ENCODE data around the gene DUOXA1.

DUOXA1 gene, protein sequence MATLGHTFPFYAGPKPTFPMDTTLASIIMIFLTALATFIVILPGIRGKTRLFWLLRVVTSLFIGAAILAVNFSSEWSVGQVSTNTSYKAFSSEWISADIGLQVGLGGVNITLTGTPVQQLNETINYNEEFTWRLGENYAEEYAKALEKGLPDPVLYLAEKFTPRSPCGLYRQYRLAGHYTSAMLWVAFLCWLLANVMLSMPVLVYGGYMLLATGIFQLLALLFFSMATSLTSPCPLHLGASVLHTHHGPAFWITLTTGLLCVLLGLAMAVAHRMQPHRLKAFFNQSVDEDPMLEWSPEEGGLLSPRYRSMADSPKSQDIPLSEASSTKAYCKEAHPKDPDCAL

GRCh38 chr15:45129651-45130129, at the start of gene DUOXA1, which contains the start of gene DUOX1:
Gene DUOXA1 (minus strand): TSS chr15:45129879. CDS start chr15:45123014, 6,865 bp downstream.
Gene DUOX1 (plus strand): TSS chr15:45129994. CDS start chr15:45131967, 1,973 bp downstream.
- DNase-seq, result no peak

- no peak for DNase-seq
Measured at GRCh38 chr15:45177285-45177684, 47.6 kb upstream of the DUOXA1 start.

GRCh38 chr15:45174577-45174976, 44.9 kb upstream of the DUOXA1 start:
- no peak for DNase-seq

- no peak for DNase-seq
Measured at GRCh38 chr15:45174069-45174468, 44.4 kb upstream of the DUOXA1 start.

DNA sequence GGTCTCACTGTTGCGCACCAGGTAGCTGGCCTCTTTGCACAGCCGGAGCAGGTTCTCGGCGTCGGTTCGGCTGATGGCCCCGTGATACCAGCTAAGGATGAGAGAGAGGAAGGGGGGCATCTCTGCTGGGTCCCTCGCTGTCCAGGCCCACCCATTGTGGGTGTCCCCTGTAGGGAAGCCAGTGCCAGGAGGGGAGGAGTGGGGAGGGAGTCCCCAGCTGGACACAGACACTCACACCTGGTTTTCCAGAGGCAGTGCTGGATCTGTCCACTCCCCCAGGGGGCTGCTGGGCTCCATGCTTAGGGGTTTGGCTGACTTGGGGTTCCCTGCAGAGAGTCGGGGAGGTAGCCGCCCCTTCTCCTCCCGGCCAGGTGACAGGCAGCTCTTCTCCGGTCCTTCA, 42.2 kb upstream of the DUOXA1 start:
- no peak for DNase-seq

GRCh38 chr15:45169608-45170480, 40.2 kb upstream of the DUOXA1 start:
- DNase-seq, result no peak

DNA sequence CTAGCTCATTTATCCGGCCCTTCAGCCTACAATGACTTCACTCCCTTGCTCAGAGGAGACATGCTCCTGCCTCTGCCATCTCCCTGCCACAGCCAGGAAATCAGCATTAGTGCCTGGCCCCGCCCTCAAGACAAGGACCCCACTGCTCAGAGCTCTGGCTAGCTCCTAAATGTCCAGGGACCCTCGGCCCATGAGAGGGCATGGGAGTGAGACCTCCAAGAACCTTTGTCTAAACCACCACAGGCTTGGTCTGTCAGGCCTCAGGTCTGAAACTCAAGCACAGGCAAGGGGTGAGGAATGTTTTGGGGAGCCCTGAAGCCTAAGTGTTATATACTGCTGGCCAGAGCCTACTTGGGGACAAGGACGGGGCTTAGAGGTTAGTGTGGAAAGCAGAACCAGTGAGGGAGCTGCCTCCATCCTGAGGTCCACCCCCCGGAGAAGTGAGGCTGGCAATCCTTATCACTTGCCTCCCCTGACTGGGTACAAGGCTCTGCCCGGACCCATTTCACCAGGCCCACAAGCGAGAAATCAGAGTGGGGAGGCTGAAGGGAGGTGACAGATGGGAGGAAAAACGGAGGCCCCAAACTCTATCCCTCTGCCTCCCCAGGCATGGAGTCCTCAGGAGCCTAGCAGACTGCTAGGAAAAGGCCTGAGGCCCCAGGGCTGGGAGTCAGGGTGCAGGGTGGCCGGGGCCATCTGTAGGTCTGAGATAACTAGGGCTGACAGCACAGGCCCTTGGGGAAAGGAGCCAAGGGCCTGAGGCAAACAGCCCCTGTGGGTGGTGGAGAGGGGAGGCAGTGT, 39.3 kb upstream of the DUOXA1 start:
- DNase-seq, result no peak

DNA sequence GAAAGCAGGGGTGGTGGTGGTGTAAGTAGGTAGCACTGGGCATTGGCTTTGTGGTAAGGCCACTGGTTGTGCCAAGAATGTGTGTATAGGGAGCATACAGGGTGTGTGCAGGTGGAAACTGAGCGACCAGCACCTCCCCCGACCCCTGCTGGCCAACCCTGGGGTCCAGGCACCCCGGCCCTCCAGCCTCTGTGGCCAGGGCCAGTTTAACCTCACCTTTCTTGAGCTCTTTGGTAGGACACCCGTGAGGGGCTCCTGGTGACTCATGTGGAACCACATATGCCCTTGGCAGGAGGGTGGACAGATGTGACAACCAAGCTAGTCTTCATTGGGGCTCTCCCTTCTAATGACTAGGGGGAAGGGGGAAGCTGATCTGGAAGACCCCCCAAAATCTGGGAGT, 38.6 kb upstream of the DUOXA1 start:
- DNase-seq, result no peak

DNA sequence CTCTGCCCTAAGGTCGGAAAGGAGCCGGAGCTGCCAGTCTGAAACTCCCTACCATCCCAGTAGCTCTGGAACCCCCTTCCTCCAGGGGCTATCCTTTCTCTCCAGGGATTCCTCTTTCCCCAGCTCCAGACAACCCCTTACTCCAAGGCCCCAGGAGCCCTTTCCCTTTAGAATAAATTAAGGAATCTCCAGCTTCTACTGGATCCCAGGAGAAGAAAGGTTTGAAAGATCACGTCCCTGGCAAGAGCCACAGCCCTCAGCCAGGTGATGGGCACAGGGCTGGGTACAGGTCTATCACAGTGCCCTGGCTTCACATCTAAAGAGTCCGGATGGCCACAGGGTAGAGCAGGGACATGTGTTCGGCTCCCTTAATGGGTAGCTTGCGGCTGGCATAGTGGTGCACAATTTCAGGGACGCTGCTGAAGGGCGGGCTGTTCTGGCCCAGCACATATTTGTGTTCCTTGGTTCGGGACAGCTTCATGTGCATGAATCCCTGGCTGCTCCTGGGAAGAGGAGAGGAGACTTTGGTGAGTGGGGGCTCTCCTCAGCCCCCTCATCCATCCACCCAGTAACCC, 38.0 kb upstream of the DUOXA1 start:
- DNase-seq, result no peak

- DNase-seq, result peak; percentile 16
Measured at GRCh38 chr15:45166834-45167630, 37.4 kb upstream of the DUOXA1 start.

DNA sequence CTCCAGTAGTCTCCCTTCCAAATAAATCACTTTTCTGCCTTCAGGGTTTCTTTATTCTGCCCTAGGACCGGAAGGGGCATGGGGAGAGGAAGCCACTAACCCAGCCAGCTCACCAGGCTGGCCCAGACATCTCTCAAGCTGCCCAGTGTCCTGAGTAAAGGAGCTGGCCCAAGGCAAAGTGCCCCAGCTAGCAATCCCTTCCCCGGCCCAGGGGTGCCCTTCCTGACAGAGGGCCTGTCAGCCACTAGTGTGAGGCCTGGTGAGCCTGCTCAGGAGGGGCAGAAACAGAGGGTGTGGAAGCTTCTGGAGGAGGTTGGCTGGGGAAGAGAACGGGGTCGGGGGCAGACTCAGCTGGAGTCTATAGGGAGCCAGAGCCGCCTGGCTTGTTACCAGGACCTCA, 35.9 kb upstream of the DUOXA1 start:
- DNase-seq, result no peak

DNA sequence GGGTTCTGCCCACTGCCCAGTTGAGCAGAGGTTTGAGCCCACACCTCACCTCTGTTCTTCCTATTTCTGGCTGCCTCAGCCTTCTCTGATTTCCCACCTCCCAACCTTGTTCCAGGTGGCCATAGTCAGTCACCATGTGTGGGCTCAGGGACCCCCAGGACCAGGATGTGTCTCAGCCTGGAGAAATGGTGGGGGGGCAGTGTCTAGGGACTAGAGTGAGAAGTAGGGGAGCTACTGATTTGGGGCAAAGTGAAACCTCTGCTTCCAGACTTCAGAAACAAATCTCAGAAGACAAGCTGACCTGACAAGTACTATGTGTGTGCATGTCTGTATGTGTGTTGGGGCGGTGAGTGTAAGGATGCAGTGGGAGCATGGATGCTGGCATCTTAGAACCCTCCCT, 35.2 kb upstream of the DUOXA1 start:
- no peak for DNase-seq

DNA sequence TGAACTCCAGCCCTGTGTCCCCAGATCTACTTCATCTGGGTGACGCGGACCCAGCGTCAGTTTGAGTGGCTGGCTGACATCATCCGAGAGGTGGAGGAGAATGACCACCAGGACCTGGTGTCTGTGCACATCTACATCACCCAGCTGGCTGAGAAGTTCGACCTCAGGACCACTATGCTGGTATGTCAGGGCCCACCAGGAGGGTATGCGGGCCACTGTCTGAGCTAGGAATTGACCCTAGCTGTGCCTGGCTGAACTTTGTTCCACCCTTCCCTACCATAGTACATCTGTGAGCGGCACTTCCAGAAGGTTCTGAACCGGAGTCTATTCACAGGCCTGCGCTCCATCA, 33.8 kb upstream of the DUOXA1 start:
- no peak for DNase-seq

DNA sequence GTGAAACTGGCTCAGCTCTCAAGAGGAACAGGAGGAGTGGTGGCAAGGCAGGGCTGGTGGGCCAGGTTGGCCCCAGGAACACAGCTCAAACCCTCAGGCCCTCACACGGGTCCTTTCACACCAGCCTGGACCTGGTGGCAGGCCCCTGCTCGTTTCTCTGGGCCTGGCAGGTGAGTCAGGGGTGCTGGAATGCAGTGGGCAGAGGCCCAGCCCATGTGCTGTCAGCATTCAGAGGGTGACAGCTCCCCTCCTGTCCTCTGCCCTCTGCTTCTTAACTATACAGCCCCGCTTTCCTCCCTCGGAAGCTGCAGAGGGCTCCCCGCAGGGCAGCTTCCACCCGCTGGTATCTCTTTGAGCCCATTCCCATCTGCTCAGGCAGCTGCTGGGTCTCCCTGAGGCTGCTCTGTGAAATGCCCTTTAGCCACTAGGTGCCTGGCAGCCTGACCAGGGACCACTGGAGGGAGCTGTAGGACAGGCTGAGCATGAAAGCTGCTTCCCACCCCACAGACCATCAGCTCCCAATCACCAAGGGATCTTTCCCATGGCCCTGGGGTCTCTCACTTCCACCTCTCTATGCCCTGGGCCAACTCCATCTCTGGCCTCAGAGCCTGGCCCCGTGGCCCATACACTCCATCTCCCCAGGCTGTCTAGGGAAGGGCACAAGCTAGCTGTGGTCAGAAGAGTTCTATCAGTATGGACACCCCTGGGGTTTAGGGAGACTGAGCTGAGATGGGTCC, 33.3 kb upstream of the DUOXA1 start:
- DNase-seq, result no peak

- no peak for DNase-seq
Measured at GRCh38 chr15:45161666-45162065, 32.0 kb upstream of the DUOXA1 start.

DNA sequence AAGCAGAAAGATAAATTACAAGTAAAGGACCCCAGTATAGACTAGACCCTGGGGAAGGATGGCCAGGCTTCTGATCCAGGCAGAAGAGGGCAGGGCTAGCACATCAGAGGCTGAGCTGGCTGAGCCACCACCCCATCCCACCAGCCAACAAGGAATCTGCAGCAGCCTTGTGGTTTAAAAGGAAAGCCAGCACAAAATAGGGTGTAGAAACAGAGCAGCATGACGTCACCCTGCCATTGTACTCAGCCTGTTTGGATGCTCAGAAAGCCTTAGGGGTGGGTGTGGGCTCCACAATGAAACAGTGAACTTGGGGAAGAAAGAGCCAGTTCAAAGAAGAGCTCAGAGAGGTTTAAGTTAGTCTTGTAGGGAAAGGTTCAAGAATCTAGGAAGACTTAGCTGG, 28.3 kb upstream of the DUOXA1 start:
- no peak for DNase-seq

- DNase-seq, result no peak
Measured at GRCh38 chr15:45156744-45157455, 27.2 kb upstream of the DUOXA1 start.

- DNase-seq, result no peak
Measured at GRCh38 chr15:45155739-45156138, 26.1 kb upstream of the DUOXA1 start.

GRCh38 chr15:45151998-45152828, 22.5 kb upstream of the DUOXA1 start:
- no peak for DNase-seq

GRCh38 chr15:45150997-45151396, 21.3 kb upstream of the DUOXA1 start:
- no peak for DNase-seq

Data from DMS153 (cell line).